NCI-H345 (cell line): ENCODE data around the gene SEC16A.

Source experiments
- DNase-seq: peaks from one replicate; lab custom pipeline; 2025; lab: John Stamatoyannopoulos, UW

Gene SEC16A

GRCh38 chr9:136502196-136502595 lies 19.4 kb upstream of the SEC16A start:
- DNase-seq: no peak

- no peak for DNase-seq
Observed at GRCh38 chr9:136501686-136502085, 18.8 kb upstream of the SEC16A start.

- no peak for DNase-seq
Observed at GRCh38 chr9:136499935-136500910, 17.4 kb upstream of the SEC16A start.

- DNase-seq: no peak
Observed at GRCh38 chr9:136499071-136499934, 16.5 kb upstream of the SEC16A start.

- DNase-seq: no peak
Observed at GRCh38 chr9:136497916-136498695, 15.3 kb upstream of the SEC16A start.

- no peak for DNase-seq
Observed at GRCh38 chr9:136496801-136497620, 14.2 kb upstream of the SEC16A start.

GRCh38 chr9:136496181-136496580 lies 13.3 kb upstream of the SEC16A start:
- DNase-seq: no peak

- no peak for DNase-seq
Observed at GRCh38 chr9:136495238-136495800, 12.5 kb upstream of the SEC16A start.

GRCh38 chr9:136494531-136495215 lies 11.8 kb upstream of the SEC16A start:
- no peak for DNase-seq

GRCh38 chr9:136494012-136494411 lies 11.2 kb upstream of the SEC16A start:
- no peak for DNase-seq

GRCh38 chr9:136493567-136493971 lies 10.7 kb upstream of the SEC16A start:
- DNase-seq: no peak

- DNase-seq: no peak
Observed at GRCh38 chr9:136492978-136493522, 10.2 kb upstream of the SEC16A start.

GRCh38 chr9:136489731-136490130 lies 6.9 kb upstream of the SEC16A start:
- no peak for DNase-seq

- DNase-seq: peak; percentile 66
Observed at GRCh38 chr9:136488247-136489214, 5.7 kb upstream of the SEC16A start.

GRCh38 chr9:136487672-136488071 lies 4.8 kb upstream of the SEC16A start:
- no peak for DNase-seq

GRCh38 chr9:136486823-136487620 lies 4.2 kb upstream of the SEC16A start:
- no peak for DNase-seq

GRCh38 chr9:136486131-136486530 lies 3.3 kb upstream of the SEC16A start:
- DNase-seq: no peak
